H1 (cell line): ENCODE measurements around the gene LIPT2. TPM values are rescaled to one million over a fixed set of nuclear protein-coding genes. Genes with fewer than 3 reads are reported as not detected.

ENCODE experiments used
- CTCF ChIA-PET: fragments of 300-600 bp; sonication (Branson Sonifier 250); formaldehyde crosslinking; loops from one replicate; lab custom pipeline; 2021; ENCODE audit not compliant: partially characterized antibody; lab: Charles Lee
- POLR2A ChIA-PET: fragments of 300-600 bp; sonication (Branson Sonifier 250); formaldehyde crosslinking; loops from one replicate; lab custom pipeline; 2021; ENCODE audit warnings: inconsistent platforms; ENCODE audit not compliant: partially characterized antibody; lab: Charles Lee
- DNase-seq, 2 experiments: peaks; one replicate each; pipeline versions ENCODE4 v3.0.0 to v3.0.0-alpha.2; 2010 to 2022; ENCODE audit warnings: low spot score in 2 of 2, low read depth in 1 of 2, mixed read lengths in 1 of 2
- FAIRE-seq: peaks from 2 replicates; lab custom pipeline; 2011; peaks lifted over from hg19 to GRCh38; lab: Jason Lieb, UNC
- H2AFZ ChIP-seq: 2 replicates; pipeline ENCODE4 v1.8.1; 2012; ENCODE audit warnings: low read length, inconsistent platforms
- H2AK5ac ChIP-seq: 2 replicates; pipeline ENCODE4 v1.6.1; 2013; ENCODE audit warnings: low read depth, low read length
- H2BK120ac ChIP-seq: replicated peaks from 2 replicates; pipeline ENCODE3; 2013; ENCODE audit warnings: low read depth, low read length, inconsistent platforms
- H2BK12ac ChIP-seq: 2 replicates; pipeline ENCODE4 v1.6.1; 2013; ENCODE audit warnings: low read depth, low read length
- H2BK15ac ChIP-seq: 2 replicates; pipeline ENCODE4 v1.6.1; 2013; ENCODE audit warnings: low read length
- H2BK20ac ChIP-seq: 2 replicates; pipeline ENCODE4 v1.6.1; 2013; ENCODE audit warnings: low read length
- H2BK5ac ChIP-seq: 2 replicates; pipeline ENCODE4 v1.6.1; 2013; ENCODE audit warnings: low read depth, low read length
- H3K14ac ChIP-seq: 2 replicates; pipeline ENCODE4 v1.6.1; 2013; ENCODE audit warnings: inconsistent platforms; ENCODE audit not compliant: insufficient read length
- H3K18ac ChIP-seq: 2 replicates; pipeline ENCODE4 v1.6.1; 2013; ENCODE audit warnings: low read length; ENCODE audit errors: extremely low read depth
- H3K23ac ChIP-seq: 2 replicates; pipeline ENCODE4 v1.6.1; 2013; ENCODE audit warnings: inconsistent platforms; ENCODE audit not compliant: insufficient read length
- H3K23me2 ChIP-seq: 2 replicates; pipeline ENCODE4 v1.6.1; 2013; ENCODE audit warnings: low read depth, low read length
- H3K27ac ChIP-seq: 2 replicates; pipeline ENCODE4 v1.6.1; 2011; ENCODE audit warnings: low read depth, low read length, inconsistent platforms
- H3K27me3 ChIP-seq, 4 experiments: replicated peaks in 1 of 4; 1 replicate in 1 of 4; 2 replicates in 3 of 4; pipeline versions ENCODE4 v1.6.1 to v1.8.1; 2011 to 2013; ENCODE audit warnings: low read length in 3 of 4, mild to moderate bottlenecking in 3 of 4, inconsistent platforms in 2 of 4, mixed read lengths in 2 of 4, moderate library complexity in 1 of 4; ENCODE audit not compliant: control insufficient read depth in 3 of 4, insufficient read depth in 3 of 4; ENCODE audit errors: extremely low read depth in 1 of 4
- H3K36me3 ChIP-seq, 4 experiments: 2 replicates each; pipeline versions ENCODE4 v1.6.1 to v1.8.1; 2011 to 2013; ENCODE audit warnings: mild to moderate bottlenecking in 4 of 4, low read length in 3 of 4, moderate library complexity in 2 of 4, control low read depth in 1 of 4, inconsistent platforms in 1 of 4; ENCODE audit not compliant: insufficient read depth in 4 of 4, control insufficient read depth in 2 of 4
- H3K4ac ChIP-seq: replicated peaks from 2 replicates; pipeline ENCODE3; 2013; ENCODE audit warnings: low read length, low read depth, mixed read lengths, inconsistent platforms; ENCODE audit not compliant: insufficient read length
- H3K4me1 ChIP-seq, 4 experiments: replicated peaks in 1 of 4; 1 replicate in 1 of 4; 2 replicates in 3 of 4; pipeline versions ENCODE4 v1.6.1 to v1.8.1; 2011 to 2013; ENCODE audit warnings: low read length in 3 of 4, inconsistent platforms in 2 of 4, mixed read lengths in 1 of 4; ENCODE audit not compliant: insufficient read depth in 4 of 4, control insufficient read depth in 3 of 4
- H3K4me2 ChIP-seq, 2 experiments: 2 replicates each; pipeline versions ENCODE4 v1.6.1 to v1.8.1; 2011 to 2013; ENCODE audit warnings: low read depth in 2 of 2, low read length in 2 of 2, control low read depth in 1 of 2, inconsistent platforms in 1 of 2, mild to moderate bottlenecking in 1 of 2; ENCODE audit not compliant: insufficient read depth in 1 of 2
- H3K4me3 ChIP-seq, 4 experiments: fragments of 200-600, 300-600 bp in 1 of 4; sonication (generic), shearing (Covaris generic), sonication (Bioruptor Twin) in 1 of 4; 2 replicates each; pipeline versions ENCODE4 v1.5.1 to v1.8.1; 2011 to 2016; ENCODE audit warnings: low read length in 4 of 4, low read depth in 3 of 4, control low read depth in 2 of 4, inconsistent platforms in 2 of 4, mild to moderate bottlenecking in 2 of 4, mixed read lengths in 1 of 4, moderate library complexity in 1 of 4; ENCODE audit not compliant: insufficient read depth in 2 of 4; ENCODE audit errors: extremely low read depth in 1 of 4
- H3K56ac ChIP-seq: replicated peaks from 2 replicates; pipeline ENCODE3; 2013; ENCODE audit warnings: low read depth, mild to moderate bottlenecking, mixed read lengths, low read length, inconsistent platforms; ENCODE audit not compliant: insufficient read length
- H3K79me1 ChIP-seq: 2 replicates; pipeline ENCODE4 v1.6.1; 2013; ENCODE audit warnings: low read depth, low read length, control low read depth
- H3K79me2 ChIP-seq, 2 experiments: 2 replicates each; pipeline versions ENCODE4 v1.6.1 to v1.8.1; 2012 to 2013; ENCODE audit warnings: low read length in 2 of 2, mild to moderate bottlenecking in 2 of 2, inconsistent platforms in 1 of 2; ENCODE audit not compliant: insufficient read depth in 2 of 2, control insufficient read depth in 1 of 2
- H3K9ac ChIP-seq, 4 experiments: replicated peaks in 1 of 4; 1 replicate in 1 of 4; 2 replicates in 3 of 4; pipeline versions ENCODE4 v1.6.1 to v1.8.1; 2011 to 2013; ENCODE audit warnings: low read depth in 3 of 4, low read length in 3 of 4, control low read depth in 2 of 4, mild to moderate bottlenecking in 2 of 4, moderate library complexity in 2 of 4, inconsistent platforms in 1 of 4; ENCODE audit errors: extremely low read depth in 1 of 4
- H3K9me3 ChIP-seq, 2 experiments: 2 replicates each; pipeline versions ENCODE4 v1.6.1 to v1.8.1; 2012 to 2013; ENCODE audit warnings: mild to moderate bottlenecking in 2 of 2, moderate library complexity in 2 of 2, control low read depth in 1 of 2, inconsistent platforms in 1 of 2, low read depth in 1 of 2, low read length in 1 of 2, mixed read lengths in 1 of 2; ENCODE audit not compliant: insufficient read depth in 2 of 2
- H4K20me1 ChIP-seq, 2 experiments: replicated peaks in 1 of 2; 2 replicates each; pipeline versions ENCODE3 to v1.8.1; 2011 to 2013; ENCODE audit warnings: inconsistent platforms in 2 of 2, low read length in 2 of 2, mild to moderate bottlenecking in 1 of 2; ENCODE audit not compliant: insufficient read depth in 2 of 2, control insufficient read depth in 1 of 2
- H4K5ac ChIP-seq: 2 replicates; pipeline ENCODE4 v1.6.1; 2013; ENCODE audit warnings: low read length, low read depth, mixed read lengths, inconsistent platforms; ENCODE audit not compliant: insufficient read length
- H4K8ac ChIP-seq: 2 replicates; pipeline ENCODE4 v1.8.0; 2013; ENCODE audit warnings: mild to moderate bottlenecking, moderate library complexity, low read length, inconsistent platforms; ENCODE audit not compliant: insufficient read depth; ENCODE audit errors: extremely low read depth
- H4K91ac ChIP-seq: replicated peaks from 2 replicates; pipeline ENCODE3; 2013; ENCODE audit warnings: low read length, mixed read lengths, inconsistent platforms; ENCODE audit not compliant: insufficient read length
- BACH1 ChIP-seq: IDR thresholded peaks from 2 replicates; pipeline ENCODE4 v1.6.1; 2012; ENCODE audit warnings: low read length, improper control_type of control experiment
- BCL11A ChIP-seq, 2 experiments: IDR thresholded peaks; one replicate each; pipeline ENCODE4 v1.6.1; 2011; ENCODE audit warnings: low read depth in 2 of 2, low read length in 2 of 2, mild to moderate bottlenecking in 2 of 2
- CBX8 ChIP-seq: fragments of 300-800, 300-1000 bp; sonication (generic); IDR thresholded peaks from 2 replicates; pipeline ENCODE4 v1.7.1; 2016; ENCODE audit warnings: low read depth, low read length, borderline replicate concordance
- CTBP2 ChIP-seq: IDR thresholded peaks from 2 replicates; pipeline ENCODE4 v1.7.0; 2011; ENCODE audit warnings: borderline replicate concordance, mild to moderate bottlenecking, moderate library complexity, mixed read lengths, low read length; ENCODE audit not compliant: insufficient read depth, insufficient read length
- CTCF ChIP-seq, 3 experiments: IDR thresholded peaks; 1 replicate in 2 of 3; 2 replicates in 1 of 3; pipeline versions ENCODE4 v1.5.1 to v1.6.1; 2011; ENCODE audit warnings: low read length in 3 of 3, mild to moderate bottlenecking in 3 of 3, inconsistent platforms in 2 of 3, low read depth in 1 of 3, moderate library complexity in 1 of 3; ENCODE audit not compliant: insufficient read depth in 1 of 3; ENCODE audit errors: control extremely low read depth in 1 of 3
- KDM4A ChIP-seq: IDR thresholded peaks from one replicate; pipeline ENCODE4 v1.7.1; 2012; ENCODE audit warnings: low read depth, mild to moderate bottlenecking, moderate library complexity, low read length, inconsistent platforms; ENCODE audit not compliant: severe bottlenecking
- MAFK ChIP-seq: IDR thresholded peaks from 2 replicates; pipeline ENCODE4 v1.6.1; 2012; ENCODE audit warnings: low read depth, mild to moderate bottlenecking, improper control_type of control experiment, low read length
- NANOG ChIP-seq: IDR thresholded peaks from 2 replicates; pipeline ENCODE4 v1.6.1; 2011; ENCODE audit warnings: low read length, low read depth, mild to moderate bottlenecking, inconsistent platforms; ENCODE audit not compliant: insufficient read depth, poor library complexity, severe bottlenecking
- RBBP5 ChIP-seq: IDR thresholded peaks from 2 replicates; pipeline ENCODE4 v1.7.1; 2012; ENCODE audit warnings: low read depth, mild to moderate bottlenecking, inconsistent platforms, low read length, moderate library complexity, borderline replicate concordance
- SIN3A ChIP-seq, 2 experiments: IDR thresholded peaks in 1 of 2; conservative IDR thresholded peaks in 1 of 2; 2 replicates each; pipeline ENCODE4 v1.6.1; 2011 to 2012; ENCODE audit warnings: low read length in 2 of 2, improper control_type of control experiment in 1 of 2, low read depth in 1 of 2, mild to moderate bottlenecking in 1 of 2
- SP1 ChIP-seq: IDR thresholded peaks from 2 replicates; pipeline ENCODE4 v1.6.1; 2011; ENCODE audit warnings: low read depth, low read length
- TBP ChIP-seq: IDR thresholded peaks from 2 replicates; pipeline ENCODE4 v1.6.1; 2011; ENCODE audit warnings: low read depth, low read length, improper control_type of control experiment
- TCF12 ChIP-seq: IDR thresholded peaks from 2 replicates; pipeline ENCODE4 v1.6.1; 2011; ENCODE audit warnings: low read depth, mild to moderate bottlenecking, low read length
- polyA plus RNA-seq, 7 experiments: library from polyadenylated mRNA; depleted of rRNA in 3 of 7; stranded (reverse) in 5 of 7; unstranded in 2 of 7; fragments of >200 nt in 5 of 7; fragments of 200-250 nt in 2 of 7; gene quantifications; 1 replicate in 5 of 7; 2 replicates in 1 of 7; 4 replicates in 1 of 7; pipeline versions ENCODE4 v1.2.1 to v1.2.3, GENCODE V29; 2011 to 2013; ENCODE audit warnings: missing spikeins in 2 of 7, mixed read lengths in 2 of 7
- total RNA-seq: library from RNA; stranded (reverse); fragmentation: NEBNext Ultra II Directional; extraction: Animal tissue kit (Norgen Biotek cat#: 25700); gene quantifications from 2 replicates; pipeline ENCODE4 v1.2.1, GENCODE V29; 2021

The LIPT2 gene
- total and polyA plus RNA-seq, 2 of the 8 experiments (the other 6 are each of a cell fraction or from before 2014, with no cell fraction given), result 6.4 to 16.7 TPM

- no peak for DNase-seq
- Histone ChIP-seq H3K36me3 (no peaks in the 10 kb centered on the region), H2BK5ac (no peak overlapping the region), H3K27ac (no peak overlapping the region), H3K4me3 (no peak overlapping the region), H3K23ac (no peak overlapping the region), H4K5ac (no peak overlapping the region), H3K9ac (no peak overlapping the region), H3K27me3 (no peaks in the 10 kb centered on the region), H3K4ac (no peak overlapping the region), H3K23me2 (no peaks in the 10 kb centered on the region), H2AK5ac (no peak overlapping the region), H3K9me3 (no peaks in the 10 kb centered on the region), H3K18ac (no peak overlapping the region), H3K4me1 (peaks cover 2 to 7% (median 4%) of the 10 kb centered on the region in 4 experiments; a peak in 5 of 7 replicates), H2BK12ac (no peak overlapping the region), H2BK120ac (no peak overlapping the region), H4K20me1 (no peaks in the 10 kb centered on the region), H2BK20ac (no peak overlapping the region), H4K8ac (no peak overlapping the region), H3K4me2 (no peak overlapping the region), H3K14ac (no peak overlapping the region), H2BK15ac (no peak overlapping the region), H2AFZ (no peak overlapping the region), H3K79me1 (no peaks in the 10 kb centered on the region), H3K79me2 (no peaks in the 10 kb centered on the region), H4K91ac (no peak overlapping the region), H3K56ac (no peak overlapping the region)
- no peak for FAIRE-seq
- POLR2A ChIA-PET, result no interaction called here
- CTCF ChIA-PET, result interaction anchor here (0.7 to 8.6 kb wide), 10 partner anchors 11 to 192 kb away, joined by 3 to 291 read pairs (median 6); no protein-coding TSS in a partner anchor
- TF ChIP-seq CTCF (IDR thresholded peaks at IDR 0.05; ENCODE audit: control extremely low read depth in 1 of 3, insufficient read depth in 1 of 3, low read depth in 1 of 3, low read length in 3 of 3) (no peak), SIN3A (conservative IDR thresholded peaks at IDR 0.05 in 1 of 2, IDR thresholded peaks at IDR 0.05 in 1 of 2; ENCODE audit: low read depth in 1 of 2, low read length in 2 of 2) (no peak), TCF12 (no peak), SP1 (no peak), BCL11A (IDR thresholded peaks at IDR 0.05; ENCODE audit: low read depth in 2 of 2, low read length in 2 of 2) (no peak), MAFK (no peak), BACH1 (no peak), NANOG (no peak), RBBP5 (no peak), CTBP2 (no peak), CBX8 (no peak), TBP (no peak), KDM4A (no peak)
These were observed 45.8 kb downstream of the LIPT2 start for GRCh38 chr11:74447720-74448119.
